ENCODE results near the gene PPP1R37. TPM values are rescaled to one million over a fixed set of nuclear protein-coding genes. Genes with fewer than 3 reads are reported as not detected.

PPP1R37 gene
- total and polyA plus RNA-seq, 2 of the 13 experiments (the other 11 are each of a cell fraction or from before 2014, with no cell fraction given), result 9.0 to 14.3 TPM

DNA sequence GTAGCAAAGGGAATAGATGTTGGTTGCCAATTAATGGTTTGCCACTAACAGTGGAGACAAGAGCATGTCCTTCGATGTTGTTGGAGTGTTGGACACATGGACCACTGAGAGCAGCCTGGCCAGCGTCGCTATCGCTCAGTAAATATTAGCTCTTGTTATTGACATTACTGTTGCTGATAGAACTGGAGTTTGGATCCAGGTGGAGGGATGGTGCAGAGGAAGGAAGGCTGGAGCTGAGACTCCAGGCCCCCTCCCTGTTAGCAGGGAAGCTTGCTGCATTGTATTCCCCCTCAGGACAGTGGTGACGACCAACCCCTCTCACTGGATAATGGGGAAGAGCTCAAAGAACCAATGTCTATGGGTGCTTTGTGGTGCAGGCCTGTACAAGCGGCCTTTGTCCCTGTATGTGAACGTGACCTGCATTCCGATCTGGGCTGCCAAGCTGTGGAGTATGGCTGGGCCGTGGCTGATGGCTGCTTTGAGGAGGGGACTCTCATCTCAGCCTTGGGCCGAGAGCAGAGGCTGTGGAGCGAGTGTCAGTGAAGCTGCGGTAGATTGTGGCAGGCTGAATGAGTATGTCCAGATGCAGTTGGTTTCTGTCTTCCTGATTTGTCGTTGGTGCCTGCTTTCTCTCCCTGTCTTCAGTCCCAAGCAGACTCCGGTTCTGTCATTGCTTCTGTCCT, 47.2 kb upstream of the PPP1R37 start (continued):
- TF ChIP-seq, protein P1, sequence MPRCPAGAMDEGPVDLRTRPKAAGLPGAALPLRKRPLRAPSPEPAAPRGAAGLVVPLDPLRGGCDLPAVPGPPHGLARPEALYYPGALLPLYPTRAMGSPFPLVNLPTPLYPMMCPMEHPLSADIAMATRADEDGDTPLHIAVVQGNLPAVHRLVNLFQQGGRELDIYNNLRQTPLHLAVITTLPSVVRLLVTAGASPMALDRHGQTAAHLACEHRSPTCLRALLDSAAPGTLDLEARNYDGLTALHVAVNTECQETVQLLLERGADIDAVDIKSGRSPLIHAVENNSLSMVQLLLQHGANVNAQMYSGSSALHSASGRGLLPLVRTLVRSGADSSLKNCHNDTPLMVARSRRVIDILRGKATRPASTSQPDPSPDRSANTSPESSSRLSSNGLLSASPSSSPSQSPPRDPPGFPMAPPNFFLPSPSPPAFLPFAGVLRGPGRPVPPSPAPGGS (CRISPR knock-in tag; IDR thresholded peaks at IDR 0.05), result peak; percentile 39; the same call in 1 of the 2 replicates
- TF ChIP-seq PHF21A (CRISPR knock-in tag; IDR thresholded peaks at IDR 0.05) (peak; percentile 97), SNRNP70 (IDR thresholded peaks at IDR 0.05; ENCODE audit: low read depth, low read length) (no peak), FIP1L1 (IDR thresholded peaks at IDR 0.05; ENCODE audit: borderline replicate concordance, insufficient read depth, low read depth, low read length) (no peak), ZNF430 (CRISPR knock-in tag; IDR thresholded peaks at IDR 0.05) (no peak), ZNF747 (CRISPR knock-in tag; IDR thresholded peaks at IDR 0.05; ENCODE audit: borderline replicate concordance) (no peak; the same call in 1 of the 2 replicates), JDP2 (CRISPR knock-in tag; IDR thresholded peaks at IDR 0.05; ENCODE audit: borderline replicate concordance) (no peak), EED (CRISPR knock-in tag; IDR thresholded peaks at IDR 0.05) (no peak), ZNF446 (CRISPR knock-in tag; IDR thresholded peaks at IDR 0.05) (no peak), TEAD3 (CRISPR knock-in tag; optimal IDR thresholded peaks at IDR 0.05; ENCODE audit: borderline replicate concordance) (peak; percentile 79), JUN (CRISPR knock-in tag; IDR thresholded peaks at IDR 0.05) (0 out of 2 replicates have a peak, but pooled peaks have one; percentile 25), ZNF337 (CRISPR knock-in tag; IDR thresholded peaks at IDR 0.05; ENCODE audit: borderline replicate concordance, low read depth) (no peak; the same call in 1 of the 2 replicates), ZNF768 (CRISPR knock-in tag; IDR thresholded peaks at IDR 0.05) (no peak), ZNF792 (CRISPR knock-in tag; IDR thresholded peaks at IDR 0.05) (peak; percentile 85; the same call in 1 of the 2 replicates), REPIN1 (CRISPR knock-in tag; IDR thresholded peaks at IDR 0.05; ENCODE audit: borderline replicate concordance, low read depth) (peak; percentile 91), RORA (CRISPR knock-in tag; IDR thresholded peaks at IDR 0.05) (no peak)
- TF ChIP-seq, protein P2, sequence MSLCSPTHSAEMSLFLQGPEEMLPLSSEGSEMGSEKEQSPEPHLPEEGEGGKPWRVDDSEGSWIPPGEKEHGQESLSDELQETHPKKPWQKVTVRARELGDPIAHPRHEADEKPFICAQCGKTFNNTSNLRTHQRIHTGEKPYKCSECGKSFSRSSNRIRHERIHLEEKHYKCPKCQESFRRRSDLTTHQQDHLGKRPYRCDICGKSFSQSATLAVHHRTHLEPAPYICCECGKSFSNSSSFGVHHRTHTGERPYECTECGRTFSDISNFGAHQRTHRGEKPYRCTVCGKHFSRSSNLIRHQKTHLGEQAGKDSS (CRISPR knock-in tag; IDR thresholded peaks at IDR 0.05; ENCODE audit: borderline replicate concordance, low read depth), result peak; percentile 62; the same call in 1 of the 2 replicates
- TF ChIP-seq, protein P3, sequence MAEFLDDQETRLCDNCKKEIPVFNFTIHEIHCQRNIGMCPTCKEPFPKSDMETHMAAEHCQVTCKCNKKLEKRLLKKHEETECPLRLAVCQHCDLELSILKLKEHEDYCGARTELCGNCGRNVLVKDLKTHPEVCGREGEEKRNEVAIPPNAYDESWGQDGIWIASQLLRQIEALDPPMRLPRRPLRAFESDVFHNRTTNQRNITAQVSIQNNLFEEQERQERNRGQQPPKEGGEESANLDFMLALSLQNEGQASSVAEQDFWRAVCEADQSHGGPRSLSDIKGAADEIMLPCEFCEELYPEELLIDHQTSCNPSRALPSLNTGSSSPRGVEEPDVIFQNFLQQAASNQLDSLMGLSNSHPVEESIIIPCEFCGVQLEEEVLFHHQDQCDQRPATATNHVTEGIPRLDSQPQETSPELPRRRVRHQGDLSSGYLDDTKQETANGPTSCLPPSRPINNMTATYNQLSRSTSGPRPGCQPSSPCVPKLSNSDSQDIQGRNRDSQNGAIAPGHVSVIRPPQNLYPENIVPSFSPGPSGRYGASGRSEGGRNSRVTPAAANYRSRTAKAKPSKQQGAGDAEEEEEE (CRISPR knock-in tag; IDR thresholded peaks at IDR 0.05; ENCODE audit: borderline replicate concordance), result no peak
- TF ChIP-seq, protein P4, sequence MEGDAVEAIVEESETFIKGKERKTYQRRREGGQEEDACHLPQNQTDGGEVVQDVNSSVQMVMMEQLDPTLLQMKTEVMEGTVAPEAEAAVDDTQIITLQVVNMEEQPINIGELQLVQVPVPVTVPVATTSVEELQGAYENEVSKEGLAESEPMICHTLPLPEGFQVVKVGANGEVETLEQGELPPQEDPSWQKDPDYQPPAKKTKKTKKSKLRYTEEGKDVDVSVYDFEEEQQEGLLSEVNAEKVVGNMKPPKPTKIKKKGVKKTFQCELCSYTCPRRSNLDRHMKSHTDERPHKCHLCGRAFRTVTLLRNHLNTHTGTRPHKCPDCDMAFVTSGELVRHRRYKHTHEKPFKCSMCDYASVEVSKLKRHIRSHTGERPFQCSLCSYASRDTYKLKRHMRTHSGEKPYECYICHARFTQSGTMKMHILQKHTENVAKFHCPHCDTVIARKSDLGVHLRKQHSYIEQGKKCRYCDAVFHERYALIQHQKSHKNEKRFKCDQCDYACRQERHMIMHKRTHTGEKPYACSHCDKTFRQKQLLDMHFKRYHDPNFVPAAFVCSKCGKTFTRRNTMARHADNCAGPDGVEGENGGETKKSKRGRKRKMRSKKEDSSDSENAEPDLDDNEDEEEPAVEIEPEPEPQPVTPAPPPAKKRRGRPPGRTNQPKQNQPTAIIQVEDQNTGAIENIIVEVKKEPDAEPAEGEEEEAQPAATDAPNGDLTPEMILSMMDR (CRISPR knock-in tag; IDR thresholded peaks at IDR 0.05), result no peak
- TF ChIP-seq, protein P5, sequence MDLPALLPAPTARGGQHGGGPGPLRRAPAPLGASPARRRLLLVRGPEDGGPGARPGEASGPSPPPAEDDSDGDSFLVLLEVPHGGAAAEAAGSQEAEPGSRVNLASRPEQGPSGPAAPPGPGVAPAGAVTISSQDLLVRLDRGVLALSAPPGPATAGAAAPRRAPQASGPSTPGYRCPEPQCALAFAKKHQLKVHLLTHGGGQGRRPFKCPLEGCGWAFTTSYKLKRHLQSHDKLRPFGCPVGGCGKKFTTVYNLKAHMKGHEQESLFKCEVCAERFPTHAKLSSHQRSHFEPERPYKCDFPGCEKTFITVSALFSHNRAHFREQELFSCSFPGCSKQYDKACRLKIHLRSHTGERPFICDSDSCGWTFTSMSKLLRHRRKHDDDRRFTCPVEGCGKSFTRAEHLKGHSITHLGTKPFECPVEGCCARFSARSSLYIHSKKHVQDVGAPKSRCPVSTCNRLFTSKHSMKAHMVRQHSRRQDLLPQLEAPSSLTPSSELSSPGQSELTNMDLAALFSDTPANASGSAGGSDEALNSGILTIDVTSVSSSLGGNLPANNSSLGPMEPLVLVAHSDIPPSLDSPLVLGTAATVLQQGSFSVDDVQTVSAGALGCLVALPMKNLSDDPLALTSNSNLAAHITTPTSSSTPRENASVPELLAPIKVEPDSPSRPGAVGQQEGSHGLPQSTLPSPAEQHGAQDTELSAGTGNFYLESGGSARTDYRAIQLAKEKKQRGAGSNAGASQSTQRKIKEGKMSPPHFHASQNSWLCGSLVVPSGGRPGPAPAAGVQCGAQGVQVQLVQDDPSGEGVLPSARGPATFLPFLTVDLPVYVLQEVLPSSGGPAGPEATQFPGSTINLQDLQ (CRISPR knock-in tag; IDR thresholded peaks at IDR 0.05), result no peak

Measured in HepG2 (cell line).